HG03175 (cell line): ENCODE results near the gene RASSF7.

ENCODE experiments used
- ATAC-seq: cut with Tn5 transposase; IDR thresholded peaks from one replicate; pipeline ENCODE4 v1.9.1; 2021; ENCODE audit warnings: mild to moderate bottlenecking, moderate library complexity; ENCODE audit not compliant: unreplicated experiment

The RASSF7 gene

DNA sequence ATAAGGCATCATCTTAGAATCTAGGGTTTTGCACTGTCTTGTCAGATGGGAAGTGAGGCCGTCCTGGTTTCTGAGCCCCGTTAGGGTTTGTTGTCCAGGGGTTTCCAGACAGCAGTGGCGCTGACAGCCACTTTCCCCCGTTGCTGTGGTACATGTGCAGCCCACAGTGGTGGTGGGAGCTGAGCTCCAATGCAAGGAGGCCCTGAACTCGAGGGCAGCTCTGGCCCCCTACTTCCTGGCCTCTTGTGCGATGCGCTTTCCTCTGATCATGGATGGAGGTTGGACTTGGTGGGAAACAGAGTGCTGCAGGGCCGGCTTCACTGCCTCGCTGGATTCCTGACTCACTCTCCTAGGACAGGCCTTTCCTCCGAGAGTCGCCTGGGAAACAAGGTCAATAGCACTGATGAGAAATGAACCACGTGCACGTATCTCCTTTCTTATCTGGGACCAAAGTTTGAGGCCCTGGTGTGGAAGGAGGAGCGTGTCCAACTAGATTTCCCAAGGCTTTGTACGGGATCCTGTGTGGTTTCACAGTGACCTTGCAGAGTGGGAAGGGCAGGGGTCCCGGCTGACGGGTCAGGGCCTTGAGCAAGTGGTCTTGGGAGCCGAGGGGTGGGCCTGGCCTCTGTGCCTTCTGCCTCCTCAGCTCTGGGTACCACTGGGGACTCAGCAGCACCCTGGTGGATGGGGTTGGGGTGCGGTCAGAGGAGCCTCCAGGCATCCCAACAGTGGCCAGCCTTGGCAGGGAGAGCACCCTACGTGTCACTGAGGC, 19.2 kb downstream of the RASSF7 start:
- ATAC-seq = no peak

DNA sequence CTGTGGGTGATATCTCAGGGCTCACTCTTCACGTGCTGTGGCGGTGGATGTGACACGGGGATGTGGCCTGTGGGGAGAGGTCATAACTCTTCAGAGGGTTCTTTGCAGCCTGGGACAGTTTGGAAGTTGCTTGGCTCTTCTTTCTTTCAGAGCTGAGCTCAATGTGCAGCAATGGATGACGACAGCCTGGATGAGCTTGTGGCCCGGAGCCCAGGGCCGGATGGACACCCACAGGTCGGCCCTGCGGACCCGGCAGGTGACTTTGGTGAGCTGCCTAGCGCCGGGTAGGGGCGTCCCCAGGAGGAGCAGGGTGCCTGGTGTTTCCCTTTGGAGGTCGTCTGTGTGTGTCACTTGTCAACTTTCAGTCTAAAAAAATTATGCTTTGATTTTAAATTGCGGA, 20.6 kb downstream of the RASSF7 start:
- ATAC-seq = no peak

GRCh38 chr11:581752-582151, 21.0 kb downstream of the RASSF7 start:
- ATAC-seq = no peak

DNA sequence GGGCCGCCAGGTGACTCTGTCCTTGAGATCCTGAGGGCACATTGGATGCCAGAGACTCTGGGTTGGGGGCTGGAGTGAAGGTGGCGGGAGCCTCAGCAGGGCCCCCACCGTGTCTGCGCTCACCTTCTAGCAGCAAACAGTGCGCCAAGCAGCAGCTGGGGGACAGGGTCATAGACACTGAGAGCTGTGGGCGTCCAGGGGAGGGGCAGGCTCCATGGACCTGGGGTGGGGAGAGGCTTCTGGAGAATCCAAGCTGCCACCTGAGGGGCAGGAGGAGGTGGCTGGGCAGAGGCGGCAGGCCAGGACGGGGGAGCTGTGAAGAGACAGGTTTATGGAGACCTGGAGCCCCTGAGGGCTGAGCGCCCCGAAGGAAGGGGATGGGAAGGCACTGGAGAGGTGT, 23.5 kb downstream of the RASSF7 start:
- no peak for ATAC-seq

DNA sequence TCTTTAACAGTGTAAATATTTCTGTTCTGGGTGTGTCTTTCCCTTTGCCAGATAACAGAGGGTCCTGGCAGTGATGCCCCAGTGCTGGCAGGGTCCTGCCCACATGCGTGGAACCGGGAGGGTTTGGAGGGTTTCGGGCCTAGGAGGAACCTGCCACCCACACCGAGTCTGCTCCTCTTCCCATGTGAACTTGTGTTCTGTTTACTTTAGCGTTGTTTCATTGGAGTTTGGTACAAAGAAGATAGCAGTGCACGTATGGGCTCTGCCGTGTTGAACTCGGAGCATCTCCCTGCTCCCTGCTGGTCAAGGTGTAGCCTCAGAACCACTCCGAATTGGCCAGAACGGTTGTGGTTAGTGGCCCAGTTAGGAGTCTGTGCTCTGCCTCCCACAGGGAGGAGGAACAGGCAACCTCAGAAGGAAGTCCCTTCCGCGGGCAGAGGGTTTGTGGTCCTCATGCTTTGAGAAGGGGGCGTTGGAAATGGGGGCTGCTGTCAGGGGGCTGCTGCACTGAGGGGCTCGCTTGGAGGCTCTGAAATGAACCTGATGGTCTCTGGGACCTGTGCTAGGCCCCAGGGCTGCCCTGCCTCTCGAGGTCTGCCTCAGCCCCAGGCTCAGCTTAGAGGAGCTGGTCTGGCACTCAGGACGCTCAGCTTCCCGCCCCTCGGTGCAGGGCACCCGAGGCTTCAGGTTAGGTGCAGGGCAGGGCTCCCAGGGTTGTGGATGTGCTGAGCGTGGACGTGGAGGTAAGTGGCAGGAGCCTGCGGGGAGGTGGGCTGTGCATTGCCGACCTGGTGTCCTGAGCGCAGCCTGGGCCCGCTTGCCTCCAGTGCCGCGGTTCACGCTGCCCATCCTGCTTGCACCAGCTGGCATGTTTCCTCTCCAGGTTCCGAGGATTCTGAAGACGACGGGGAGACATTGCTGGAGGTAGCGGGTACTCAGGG, 25.9 kb downstream of the RASSF7 start:
- no peak for ATAC-seq

GRCh38 chr11:587546-587945, 26.8 kb downstream of the RASSF7 start:
- no peak for ATAC-seq

GRCh38 chr11:587978-588380, 27.2 kb downstream of the RASSF7 start:
- no peak for ATAC-seq

GRCh38 chr11:589798-590197, 29.0 kb downstream of the RASSF7 start:
- no peak for ATAC-seq

DNA sequence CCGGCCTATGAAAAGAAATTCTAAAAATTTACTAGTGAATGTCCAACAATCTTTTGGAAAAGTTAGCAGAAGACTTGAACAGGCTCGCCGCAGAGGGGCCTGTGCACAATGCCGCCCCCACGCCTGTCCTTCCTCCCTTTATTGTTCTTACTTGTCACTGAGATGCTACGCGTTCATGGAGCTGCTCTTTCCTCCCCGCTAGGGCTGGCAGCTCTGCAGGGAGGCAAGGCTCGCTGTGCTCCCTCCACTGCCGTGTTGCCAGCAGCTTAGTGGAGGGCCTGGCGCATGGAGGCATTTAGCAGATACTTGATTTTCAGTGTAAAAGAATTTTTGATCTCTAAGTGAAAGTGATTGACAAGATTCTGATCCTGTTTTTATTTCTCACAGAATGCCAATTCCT, 30.2 kb downstream of the RASSF7 start:
- ATAC-seq = no peak

DNA sequence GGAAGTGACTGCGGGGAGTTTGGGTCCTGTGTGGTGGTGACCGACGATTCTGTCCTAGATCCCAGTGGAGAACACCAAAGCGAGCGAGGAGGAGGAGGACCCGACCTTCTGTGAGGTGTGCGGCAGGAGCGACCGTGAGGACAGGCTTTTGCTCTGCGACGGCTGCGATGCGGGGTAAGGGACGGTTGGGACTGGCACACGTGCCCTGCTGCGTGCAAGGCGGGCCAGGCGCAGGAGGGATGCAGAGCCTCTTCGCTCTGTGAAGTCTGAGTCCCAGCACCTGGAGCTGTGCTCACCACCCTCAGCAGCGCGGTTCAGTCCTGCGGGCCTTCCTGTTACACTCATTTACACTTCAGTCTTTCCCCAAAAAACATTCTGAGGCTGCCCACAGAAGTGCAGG, 31.7 kb downstream of the RASSF7 start:
- no peak for ATAC-seq

DNA sequence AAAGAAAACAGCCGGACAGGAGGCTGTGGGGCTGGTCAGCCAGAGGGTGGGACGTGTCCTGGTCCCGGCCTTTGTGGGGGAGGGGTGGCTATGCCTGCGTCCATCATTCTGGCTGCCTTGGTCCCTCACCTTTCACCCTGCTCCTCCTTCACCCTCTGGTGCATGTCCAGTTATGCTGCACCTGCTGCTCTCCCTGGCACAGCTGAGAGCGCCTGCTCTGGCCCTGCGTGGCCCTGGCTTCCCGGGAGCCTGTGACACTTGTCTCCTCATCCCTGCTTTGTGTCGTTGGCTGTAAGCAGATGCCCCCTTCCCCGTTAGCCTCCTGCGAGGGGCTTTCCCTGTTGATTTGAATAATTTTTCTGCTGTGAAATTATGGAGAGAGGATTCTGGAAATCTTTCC, 32.1 kb downstream of the RASSF7 start:
- ATAC-seq = no peak

DNA sequence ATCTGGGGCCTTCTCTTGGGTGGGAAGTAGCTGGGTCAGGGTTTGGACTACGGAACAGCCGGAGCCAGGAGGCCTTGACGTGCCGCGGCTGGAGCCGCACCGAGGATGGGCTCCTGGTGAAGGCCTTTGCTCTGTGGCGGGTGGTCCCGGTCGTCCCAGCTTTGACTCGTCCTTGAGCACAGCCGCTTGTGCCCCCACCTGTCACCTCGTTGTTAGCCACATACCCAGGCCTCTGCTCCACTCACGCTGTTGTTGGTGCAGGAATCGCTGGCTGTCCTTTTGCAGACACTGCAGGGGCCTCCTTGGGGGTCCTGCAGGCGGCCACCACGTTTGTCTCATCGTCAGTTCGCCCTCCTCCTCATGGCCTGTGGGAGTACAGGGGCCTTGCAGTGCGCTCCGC, 32.6 kb downstream of the RASSF7 start:
- ATAC-seq = no peak

- no peak for ATAC-seq
Measured at GRCh38 chr11:595400-595799, 34.6 kb downstream of the RASSF7 start.

GRCh38 chr11:596374-596773, 35.6 kb downstream of the RASSF7 start:
- no peak for ATAC-seq

- ATAC-seq = no peak
Measured at GRCh38 chr11:597166-597725, 36.5 kb downstream of the RASSF7 start.

- ATAC-seq = no peak
Measured at GRCh38 chr11:598005-598680, 37.4 kb downstream of the RASSF7 start.

GRCh38 chr11:601573-602245, 40.9 kb downstream of the RASSF7 start:
- ATAC-seq = no peak

- ATAC-seq = no peak
Measured at GRCh38 chr11:603154-603553, 42.4 kb downstream of the RASSF7 start.

- ATAC-seq = no peak
Measured at GRCh38 chr11:605286-606129, 44.7 kb downstream of the RASSF7 start.

- ATAC-seq = no peak
Measured at GRCh38 chr11:606245-606644, 45.5 kb downstream of the RASSF7 start.
